ENCODE measurements around the gene NR2C1. TPM values are rescaled to one million over a fixed set of nuclear protein-coding genes. Genes with fewer than 3 reads are reported as not detected.

The NR2C1 gene
- total and polyA plus RNA-seq, 8 donors, result 8.5 to 54.5 (median 14.6) TPM

- no peak for FAIRE-seq
- no peak overlapping the region for H3K4me3 ChIP-seq
- DNase-seq, result no peak
- ATAC-seq, result no peak
- H3K9me3 ChIP-seq, result no peaks in the 10 kb centered on the region
- no peaks in the 10 kb centered on the region for H3K27me3 ChIP-seq
- no peaks in the 10 kb centered on the region for H3K4me1 ChIP-seq
- 90 to 100% methylated on average over 1 of the region's 1 CpG for WGBS, 2 donors
- intact Hi-C loops (cut with DNase I), result no loop called here
- no peak overlapping the region for H3K27ac ChIP-seq
- no peak for TF ChIP-seq CTCF (IDR thresholded peaks at IDR 0.05)
- H3K36me3 ChIP-seq, result peaks cover 0 to 8% (median 0%) of the 10 kb centered on the region in 3 donors
Observed at GRCh38 chr12:94970560-94970959, 102.9 kb downstream of the NR2C1 start.

Other genes with a start within 250 kb of the NR2C1 start
- gene NDUFA12, start 69.9 kb downstream of the NR2C1 start, total RNA-seq, result 10 to 100 TPM; 20.7 to 37.9 (median 30.2) TPM
- gene NDUFA12, start 69.9 kb downstream of the NR2C1 start, polyA plus RNA-seq, result 10 to 100 TPM; 33.7 to 68.0 TPM
- 10 to 100 TPM in 2 of 6 donors, 1 to 10 TPM in 4; 6.6 to 24.3 (median 9.7) TPM for gene FGD6, start 143.8 kb upstream of the NR2C1 start, total RNA-seq
- gene FGD6, start 143.8 kb upstream of the NR2C1 start, polyA plus RNA-seq, result 1 to 10 TPM; 1.4 to 1.7 TPM
- gene VEZT, start 144.2 kb upstream of the NR2C1 start, total RNA-seq, result 10 to 100 TPM; 26.3 to 44.5 (median 31.8) TPM
- 10 to 100 TPM; 14.9 to 25.6 TPM for gene VEZT, start 144.2 kb upstream of the NR2C1 start, polyA plus RNA-seq

Data from pancreas (tissue), 10 donors.